Measurements from ENCODE around the gene ITGAL. TPM values are rescaled to one million over a fixed set of nuclear protein-coding genes. Genes with fewer than 3 reads are reported as not detected.

Gene ITGAL
- total and polyA plus RNA-seq, 2 of the 13 experiments (the other 11 are each of a cell fraction or from before 2014, with no cell fraction given): 0.86 to 1.2 TPM

GRCh38 chr16:30447512-30448226 is 24.9 kb upstream of the ITGAL start (continued):
- peak; percentile 98 for TF ChIP-seq PAXIP1 (CRISPR knock-in tag; conservative IDR thresholded peaks at IDR 0.05)
- no peak; the same call in 1 of the 2 replicates for TF ChIP-seq FOXA1 (IDR thresholded peaks at IDR 0.05)
- TF ChIP-seq FOXA1 (CRISPR knock-in tag; IDR thresholded peaks at IDR 0.05): peak; percentile 64
- TF ChIP-seq FOXC1 (CRISPR knock-in tag; IDR thresholded peaks at IDR 0.05; ENCODE audit: borderline replicate concordance): peak; percentile 72; the same call in 1 of the 2 replicates
- peak; percentile 11; the same call in 1 of the 2 replicates for TF ChIP-seq ZNF644 (CRISPR knock-in tag; IDR thresholded peaks at IDR 0.05; ENCODE audit: low read depth)
- peak; percentile 80 for TF ChIP-seq RARA (CRISPR knock-in tag; IDR thresholded peaks at IDR 0.05)
- TF ChIP-seq POLR2A (IDR thresholded peaks at IDR 0.05; ENCODE audit: insufficient read depth in 1 of 2, low read depth in 2 of 2, low read length in 2 of 2): peak; percentile 37 to 64; a peak in 3 of 4 replicates
- peak; percentile 66; the same call in 1 of the 2 replicates for TF ChIP-seq ZBTB4 (CRISPR knock-in tag; IDR thresholded peaks at IDR 0.05; ENCODE audit: borderline replicate concordance)
- peak; percentile 51; the same call in 1 of the 2 replicates for TF ChIP-seq ELF1 (CRISPR knock-in tag; IDR thresholded peaks at IDR 0.05)
- TF ChIP-seq ZNF350 (CRISPR knock-in tag; IDR thresholded peaks at IDR 0.05; ENCODE audit: borderline replicate concordance, low read depth): peak; percentile 75; the same call in 1 of the 2 replicates
- peak; percentile 73; the same call in 1 of the 2 replicates for TF ChIP-seq ZBTB39 (CRISPR knock-in tag; IDR thresholded peaks at IDR 0.05)
- no peak for TF ChIP-seq ZNF563 (CRISPR knock-in tag; IDR thresholded peaks at IDR 0.05)
- TF ChIP-seq ZNF3 (CRISPR knock-in tag; IDR thresholded peaks at IDR 0.05): peak; percentile 78
- peak; percentile 100 for TF ChIP-seq ZBTB3 (CRISPR knock-in tag; IDR thresholded peaks at IDR 0.05; ENCODE audit: borderline replicate concordance, low read depth)
- TF ChIP-seq GLI4 (CRISPR knock-in tag; IDR thresholded peaks at IDR 0.05; ENCODE audit: borderline replicate concordance): 0 out of 2 replicates have a peak, but pooled peaks have one; percentile 59
- TF ChIP-seq ZNF747 (CRISPR knock-in tag; IDR thresholded peaks at IDR 0.05; ENCODE audit: borderline replicate concordance): peak; percentile 70; the same call in 1 of the 2 replicates
- TF ChIP-seq SIX1 (CRISPR knock-in tag; IDR thresholded peaks at IDR 0.05; ENCODE audit: borderline replicate concordance): peak; percentile 52
- TF ChIP-seq ZNF446 (CRISPR knock-in tag; IDR thresholded peaks at IDR 0.05): no peak
- TF ChIP-seq ZNF264 (CRISPR knock-in tag; IDR thresholded peaks at IDR 0.05): peak; percentile 83
- TF ChIP-seq SSRP1 (CRISPR knock-in tag; IDR thresholded peaks at IDR 0.05): 0 out of 2 replicates have a peak, but pooled peaks have one; percentile 75
- peak; percentile 66 for TF ChIP-seq THAP11 (CRISPR knock-in tag; IDR thresholded peaks at IDR 0.05)
- peak; percentile 10; the same call in 1 of the 2 replicates for TF ChIP-seq SP5 (CRISPR knock-in tag; IDR thresholded peaks at IDR 0.05; ENCODE audit: borderline replicate concordance, low read depth)
